Measurements from ENCODE around the gene GRM4. TPM values are rescaled to one million over a fixed set of nuclear protein-coding genes. Genes with fewer than 3 reads are reported as not detected.

Gene GRM4
- total and polyA plus RNA-seq, 9 of the 15 experiments (the other 6 are each of a cell fraction or from before 2014, with no cell fraction given) = 0.18 TPM; not detected in 8

DNA sequence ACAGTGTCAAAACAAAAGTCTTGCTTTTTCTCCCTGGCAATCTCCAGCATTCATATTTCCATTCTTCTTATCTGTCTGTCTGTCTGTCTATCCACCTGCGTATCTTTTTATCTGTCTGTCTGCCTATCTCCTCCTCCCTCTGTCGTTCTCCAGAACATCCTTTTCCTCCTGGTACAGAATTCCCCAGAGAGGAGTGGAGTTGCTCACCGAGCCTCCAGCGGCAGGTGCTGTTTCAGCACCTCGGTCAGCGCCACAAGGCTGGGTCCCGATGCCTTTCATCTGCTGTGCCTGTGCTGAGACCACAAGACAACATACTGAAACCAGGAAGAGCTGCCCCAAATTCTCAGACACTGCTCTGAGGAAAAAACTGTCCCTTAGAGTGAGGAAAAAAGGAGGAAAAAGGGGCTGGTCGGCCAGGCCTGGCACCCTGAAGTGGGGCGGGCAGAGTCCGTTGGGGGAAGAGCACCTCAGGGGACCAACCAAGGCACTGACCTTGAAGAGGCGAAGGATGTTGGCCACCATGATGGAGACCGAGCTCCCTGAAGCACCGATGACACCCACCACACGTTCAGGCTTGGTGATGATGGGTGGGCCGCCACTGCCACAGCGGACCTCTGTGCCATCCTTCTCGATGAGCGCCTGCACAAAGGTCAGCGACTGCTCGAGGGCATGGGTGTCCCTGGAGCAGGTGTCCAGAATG, 13.3 kb downstream of the GRM4 start (continued):
- TF ChIP-seq FOXJ3 (CRISPR knock-in tag; IDR thresholded peaks at IDR 0.05) (no peak), ZC3H4 (CRISPR knock-in tag; IDR thresholded peaks at IDR 0.05; ENCODE audit: borderline replicate concordance) (no peak), PRMT5 (CRISPR knock-in tag; IDR thresholded peaks at IDR 0.05) (peak; percentile 87; the same call in 1 of the 2 replicates), HDAC8 (tag; IDR thresholded peaks at IDR 0.05) (no peak), MAZ (CRISPR knock-in tag; conservative IDR thresholded peaks at IDR 0.05 in 1 of 2, IDR thresholded peaks at IDR 0.05 in 1 of 2) (peak in 1 of 2 experiments; percentile 57; a peak in 1 of 4 replicates), PPARD (CRISPR knock-in tag; IDR thresholded peaks at IDR 0.05) (no peak), MCM2 (IDR thresholded peaks at IDR 0.05; ENCODE audit: low read depth) (no peak), PRPF4 (IDR thresholded peaks at IDR 0.05; ENCODE audit: insufficient read depth, low read depth, low read length, poor library complexity, severe bottlenecking) (no peak), FUS (optimal IDR thresholded peaks at IDR 0.05; ENCODE audit: low read depth, low read length) (no peak), LARP7 (IDR thresholded peaks at IDR 0.05) (no peak), SMARCA4 (IDR thresholded peaks at IDR 0.05) (no peak), KDM5B (IDR thresholded peaks at IDR 0.05; ENCODE audit: insufficient replicate concordance, low read depth, low read length) (no peak), NONO (IDR thresholded peaks at IDR 0.05; ENCODE audit: low read depth in 2 of 2, low read length in 1 of 2) (no peak), RBM22 (IDR thresholded peaks at IDR 0.05; ENCODE audit: low read depth, low read length, poor library complexity, severe bottlenecking) (no peak), ARHGAP35 (IDR thresholded peaks at IDR 0.05; ENCODE audit: partially characterized antibody) (no peak), KLF1 (tag; IDR thresholded peaks at IDR 0.05) (no peak), PHF21A (IDR thresholded peaks at IDR 0.05; ENCODE audit: borderline replicate concordance, low read depth) (no peak), OTX1 (CRISPR knock-in tag; IDR thresholded peaks at IDR 0.05) (no peak), FOS (IDR thresholded peaks at IDR 0.05; ENCODE audit: extremely low read depth, insufficient read length) (no peak), ZC3H11A (IDR thresholded peaks at IDR 0.05; ENCODE audit: low read depth, low read length) (no peak), NFIX (CRISPR knock-in tag; IDR thresholded peaks at IDR 0.05; ENCODE audit: low read depth) (no peak), BACH1 (tag; IDR thresholded peaks at IDR 0.05) (no peak), ZNF436 (CRISPR knock-in tag; IDR thresholded peaks at IDR 0.05) (no peak), DMBX1 (CRISPR knock-in tag; IDR thresholded peaks at IDR 0.05; ENCODE audit: borderline replicate concordance) (peak; percentile 80; the same call in 1 of the 2 replicates), ZNF239 (CRISPR knock-in tag; IDR thresholded peaks at IDR 0.05) (no peak)
- TF ChIP-seq, protein P1, sequence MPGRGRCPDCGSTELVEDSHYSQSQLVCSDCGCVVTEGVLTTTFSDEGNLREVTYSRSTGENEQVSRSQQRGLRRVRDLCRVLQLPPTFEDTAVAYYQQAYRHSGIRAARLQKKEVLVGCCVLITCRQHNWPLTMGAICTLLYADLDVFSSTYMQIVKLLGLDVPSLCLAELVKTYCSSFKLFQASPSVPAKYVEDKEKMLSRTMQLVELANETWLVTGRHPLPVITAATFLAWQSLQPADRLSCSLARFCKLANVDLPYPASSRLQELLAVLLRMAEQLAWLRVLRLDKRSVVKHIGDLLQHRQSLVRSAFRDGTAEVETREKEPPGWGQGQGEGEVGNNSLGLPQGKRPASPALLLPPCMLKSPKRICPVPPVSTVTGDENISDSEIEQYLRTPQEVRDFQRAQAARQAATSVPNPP (IDR thresholded peaks at IDR 0.05; ENCODE audit: borderline replicate concordance, insufficient read depth, insufficient read length) = no peak
- TF ChIP-seq, protein P2, sequence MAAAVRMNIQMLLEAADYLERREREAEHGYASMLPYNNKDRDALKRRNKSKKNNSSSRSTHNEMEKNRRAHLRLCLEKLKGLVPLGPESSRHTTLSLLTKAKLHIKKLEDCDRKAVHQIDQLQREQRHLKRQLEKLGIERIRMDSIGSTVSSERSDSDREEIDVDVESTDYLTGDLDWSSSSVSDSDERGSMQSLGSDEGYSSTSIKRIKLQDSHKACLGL (CRISPR knock-in tag; IDR thresholded peaks at IDR 0.05; ENCODE audit: borderline replicate concordance, poor library complexity, severe bottlenecking) = no peak
- TF ChIP-seq, protein P3, sequence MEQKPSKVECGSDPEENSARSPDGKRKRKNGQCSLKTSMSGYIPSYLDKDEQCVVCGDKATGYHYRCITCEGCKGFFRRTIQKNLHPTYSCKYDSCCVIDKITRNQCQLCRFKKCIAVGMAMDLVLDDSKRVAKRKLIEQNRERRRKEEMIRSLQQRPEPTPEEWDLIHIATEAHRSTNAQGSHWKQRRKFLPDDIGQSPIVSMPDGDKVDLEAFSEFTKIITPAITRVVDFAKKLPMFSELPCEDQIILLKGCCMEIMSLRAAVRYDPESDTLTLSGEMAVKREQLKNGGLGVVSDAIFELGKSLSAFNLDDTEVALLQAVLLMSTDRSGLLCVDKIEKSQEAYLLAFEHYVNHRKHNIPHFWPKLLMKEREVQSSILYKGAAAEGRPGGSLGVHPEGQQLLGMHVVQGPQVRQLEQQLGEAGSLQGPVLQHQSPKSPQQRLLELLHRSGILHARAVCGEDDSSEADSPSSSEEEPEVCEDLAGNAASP (IDR thresholded peaks at IDR 0.05) = no peak
